GM23338 (cell line): Measurements from ENCODE around the gene PLAAT3. TPM values are rescaled to one million over a fixed set of nuclear protein-coding genes. Genes with fewer than 3 reads are reported as not detected.

Experiments
- ATAC-seq: fragments of 200-7000 bp; cut with Tn5 transposase; 3 replicates; pipeline ENCODE4 v1.9.1; 2020
- DNase-seq: peaks from one replicate; pipeline ENCODE4 v3.0.0-alpha.2; 2015; ENCODE audit warnings: low spot score
- H2AFZ ChIP-seq: fragments of 200-600 bp; sonication (generic); 2 replicates; pipeline ENCODE4 v1.8.0; 2016; ENCODE audit warnings: antibody characterized with exemption, mild to moderate bottlenecking, moderate library complexity
- H3F3A ChIP-seq: fragments of 200-600 bp; sonication (generic); replicated peaks from 2 replicates; pipeline ENCODE4 v1.8.0; 2017; ENCODE audit warnings: antibody characterized with exemption, mixed run types, low read depth
- H3K27ac ChIP-seq: fragments of 200-600 bp; sonication (generic); 2 replicates; pipeline ENCODE4 v1.6.1; 2016; ENCODE audit warnings: low read depth
- H3K27me3 ChIP-seq: fragments of 200-600 bp; sonication (generic); 2 replicates; pipeline ENCODE4 v1.8.0; 2016; ENCODE audit warnings: mild to moderate bottlenecking, mixed run types, moderate library complexity; ENCODE audit not compliant: insufficient read depth
- H3K36me3 ChIP-seq: fragments of 200-600 bp; sonication (generic); 2 replicates; pipeline ENCODE4 v1.8.0; 2016; ENCODE audit warnings: mild to moderate bottlenecking; ENCODE audit not compliant: insufficient read depth
- H3K4me1 ChIP-seq: fragments of 200-600 bp; sonication (generic); 2 replicates; pipeline ENCODE4 v1.8.0; 2016; ENCODE audit warnings: mild to moderate bottlenecking, moderate library complexity; ENCODE audit not compliant: insufficient read depth
- H3K4me2 ChIP-seq: fragments of 200-600 bp; sonication (generic); 2 replicates; pipeline ENCODE4 v1.7.1; 2017; ENCODE audit warnings: mixed run types
- H3K4me3 ChIP-seq: fragments of 200-600 bp; sonication (generic); 2 replicates; pipeline ENCODE4 v1.6.1; 2016; ENCODE audit warnings: mixed run types
- H3K79me2 ChIP-seq: fragments of 200-600 bp; sonication (generic); replicated peaks from 2 replicates; pipeline ENCODE4 v1.8.0; 2017; ENCODE audit warnings: mild to moderate bottlenecking; ENCODE audit not compliant: insufficient read depth
- H3K9me2 ChIP-seq: fragments of 200-600 bp; sonication (generic); 2 replicates; pipeline ENCODE4 v1.8.0; 2017; ENCODE audit not compliant: insufficient read depth
- H4K20me1 ChIP-seq: fragments of 200-600 bp; sonication (generic); replicated peaks from 2 replicates; pipeline ENCODE4 v1.8.0; 2017; ENCODE audit warnings: mild to moderate bottlenecking; ENCODE audit not compliant: insufficient read depth
- H3K27ac Mint-ChIP-seq: 2 replicates; pipeline ENCODE4 v1.8.0; 2020; ENCODE audit warnings: inconsistent platforms, mild to moderate bottlenecking, moderate library complexity, mixed read lengths
- H3K27me3 Mint-ChIP-seq: 3 replicates; pipeline ENCODE4 v1.8.0; 2022; ENCODE audit warnings: low read depth, mild to moderate bottlenecking, moderate library complexity, mixed read lengths, inconsistent platforms; ENCODE audit not compliant: insufficient read depth, poor library complexity
- H3K36me3 Mint-ChIP-seq: 3 replicates; pipeline ENCODE4 v1.8.0; 2021; ENCODE audit warnings: low read depth, mild to moderate bottlenecking, inconsistent platforms, moderate library complexity, mixed read lengths
- H3K4me1 Mint-ChIP-seq: 3 replicates; pipeline ENCODE4 v1.8.0; 2020; ENCODE audit warnings: mild to moderate bottlenecking, inconsistent platforms, mixed read lengths
- H3K4me3 Mint-ChIP-seq: 3 replicates; pipeline ENCODE4 v1.8.0; 2021; ENCODE audit warnings: moderate library complexity, mild to moderate bottlenecking, inconsistent platforms, mixed read lengths
- H3K9me3 Mint-ChIP-seq: 3 replicates; pipeline ENCODE4 v1.8.0; 2020; ENCODE audit warnings: moderate library complexity, mild to moderate bottlenecking, inconsistent platforms, mixed read lengths
- CTCF ChIP-seq, 2 experiments: fragments of 200-600 bp in 1 of 2; sonication (generic) in 1 of 2; conservative IDR thresholded peaks; 2 replicates each; pipeline versions ENCODE4 v1.5.1 to v1.6.1; 2016 to 2017; ENCODE audit warnings: antibody characterized with exemption in 2 of 2, low read depth in 2 of 2, mild to moderate bottlenecking in 2 of 2, moderate library complexity in 1 of 2
- EZH2 ChIP-seq: fragments of 200-600 bp; sonication (generic); IDR thresholded peaks from one replicate; pipeline ENCODE4 v1.8.0; 2017; ENCODE audit warnings: antibody characterized with exemption, mild to moderate bottlenecking, low read depth; ENCODE audit not compliant: unreplicated experiment
- EZH2phosphoT487 ChIP-seq: fragments of 200-600 bp; sonication (generic); IDR thresholded peaks from one replicate; pipeline ENCODE4 v1.8.1; 2018; ENCODE audit warnings: antibody characterized with exemption; ENCODE audit not compliant: unreplicated experiment
- NANOG ChIP-seq: IDR thresholded peaks from 2 replicates; pipeline ENCODE4 v1.6.1; 2016; ENCODE audit warnings: antibody characterized with exemption, borderline replicate concordance
- POLR2AphosphoS5 ChIP-seq: IDR thresholded peaks from 2 replicates; pipeline ENCODE4 v1.6.1; 2016; ENCODE audit warnings: antibody characterized with exemption, low read depth
- STAT1 ChIP-seq: IDR thresholded peaks from one replicate; pipeline ENCODE4 v1.6.1; 2016; ENCODE audit warnings: antibody characterized with exemption; ENCODE audit not compliant: unreplicated experiment
- ZNF114 ChIP-seq: fragments of 250-450 bp; sonication (Bioruptor Pico); IDR thresholded peaks from 2 replicates; pipeline ENCODE4 v1.5.0; 2020; ENCODE audit warnings: mild to moderate bottlenecking, moderate library complexity
- ZNF331 ChIP-seq: fragments of 250-450 bp; sonication (Bioruptor Pico); IDR thresholded peaks from 2 replicates; pipeline ENCODE4 v1.5.0; 2020; ENCODE audit warnings: low read depth, mild to moderate bottlenecking, moderate library complexity
- ZNF462 ChIP-seq: fragments of 250-450 bp; sonication (Bioruptor Pico); IDR thresholded peaks from 2 replicates; pipeline ENCODE4 v1.5.0; 2020; ENCODE audit warnings: mild to moderate bottlenecking, moderate library complexity
- polyA plus RNA-seq: library from polyadenylated mRNA; unstranded; fragments of >200 nt; fragmentation: Nextera tagmentation; extraction: Ambion mirVana; gene quantifications from 2 replicates; pipeline ENCODE4 v1.2.1, GENCODE V29; 2016
- total RNA-seq: library from RNA; depleted of rRNA; stranded (reverse); fragments of >200 nt; shearing (Covaris generic); gene quantifications from 2 replicates; pipeline ENCODE4 v1.2.3, GENCODE V29; 2014

The PLAAT3 gene
- total and polyA plus RNA-seq, 2 experiments from 2014 or later, result 61.1 to 262 TPM

GRCh38 chr11:63608353-63609345 lies 5.6 kb downstream of the PLAAT3 start:
- H3K36me3 ChIP-seq, result no peaks in the 10 kb centered on the region
- no peak for DNase-seq
- H3K27me3 ChIP-seq, result no peaks in the 10 kb centered on the region
- TF ChIP-seq NANOG, result no peak
- no peak for TF ChIP-seq EZH2phosphoT487
- no peak for TF ChIP-seq EZH2
- no peak for TF ChIP-seq STAT1
- TF ChIP-seq POLR2AphosphoS5, result no peak
- TF ChIP-seq ZNF114 (CRISPR knock-in tag), result no peak
- no peak for TF ChIP-seq ZNF331 (CRISPR knock-in tag)
- TF ChIP-seq ZNF462 (CRISPR knock-in tag), result no peak
- no peak for TF ChIP-seq CTCF (conservative IDR thresholded peaks at IDR 0.05; ENCODE audit: low read depth in 2 of 2)
- Mint-ChIP-seq H3K27ac (no peak overlapping the region), H3K9me3 (no peaks in the 10 kb centered on the region), H3K4me3 (no peak overlapping the region), H3K4me1 (peaks cover 43% of the 10 kb centered on the region), H3K36me3 (no peaks in the 10 kb centered on the region; the same call in 2 of the 3 replicates), H3K27me3 (peaks cover 9% of the 10 kb centered on the region)
- H2AFZ ChIP-seq, result no peak overlapping the region
- H3K79me2 ChIP-seq, result peaks cover 90% of the 10 kb centered on the region
- no peaks in the 10 kb centered on the region for H3K9me2 ChIP-seq
- no peak for ATAC-seq
- H3K4me1 ChIP-seq, result peaks cover 52% of the 10 kb centered on the region
- no peak overlapping the region for H3K27ac ChIP-seq
- peak overlapping the region; percentile 80 for H3K4me2 ChIP-seq
- H4K20me1 ChIP-seq, result no peaks in the 10 kb centered on the region; the same call in 1 of the 2 replicates
- H3K4me3 ChIP-seq, result no peak overlapping the region
- H3F3A ChIP-seq, result peaks cover 28% of the 10 kb centered on the region
